Measurements from ENCODE around the gene MYO7B.

DNA sequence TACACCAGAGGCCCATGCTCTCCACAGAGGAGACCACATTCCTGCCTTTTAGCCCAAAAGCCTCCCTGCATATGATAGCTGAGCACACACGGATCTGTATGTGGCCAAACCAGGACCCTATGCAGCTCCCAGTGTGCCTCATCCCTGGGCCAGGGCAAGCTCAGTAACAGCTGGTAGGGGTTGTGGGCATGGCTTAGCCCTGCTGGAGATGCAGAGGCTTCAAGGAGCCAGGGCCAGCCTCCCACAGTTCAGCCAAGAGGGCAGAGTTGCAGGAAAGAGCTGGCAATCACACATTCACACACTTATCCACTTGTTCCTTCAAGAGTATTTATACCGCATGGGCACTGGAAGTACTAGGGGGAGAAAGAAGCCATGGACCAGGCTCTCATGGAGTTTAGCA is 141.4 kb downstream of the MYO7B start:
- TF ChIP-seq POLR2A (IDR thresholded peaks at IDR 0.05; ENCODE audit: low read length) (no peak), GATA1 (IDR thresholded peaks at IDR 0.05; ENCODE audit: low read depth, low read length) (no peak)

Measured in erythroblast (primary cell).